Stimulated activated CD4-positive, alpha-beta T cell treated with anti-CD3 and anti-CD28 coated beads, Interleukin-1b, Interleukin-23, amount 100 ng/mL, for 4 hours (primary cell): ENCODE measurements around the gene CRY2.
A peak's percentile ranks its signal among the peaks of the same experiment; 100 is the strongest.

Experiments used
- DNase-seq, 2 donors: peaks; one replicate each; pipeline ENCODE4 v3.0.0-alpha.2; 2020; ENCODE audit warnings: low read depth in 2 of 2

The CRY2 gene

GRCh38 chr11:45918331-45918941 lies 71.2 kb downstream of the CRY2 start:
- peak in 1 of 2 donors; percentile 47 for DNase-seq

- no peak for DNase-seq
Measured at GRCh38 chr11:45918962-45919675, 71.8 kb downstream of the CRY2 start.

GRCh38 chr11:45919806-45920530 lies 72.7 kb downstream of the CRY2 start:
- no peak for DNase-seq

GRCh38 chr11:45920531-45921477 lies 73.5 kb downstream of the CRY2 start:
- no peak for DNase-seq

- DNase-seq, result no peak
Measured at GRCh38 chr11:45921561-45922424, 74.5 kb downstream of the CRY2 start.

GRCh38 chr11:45922425-45923082 lies 75.3 kb downstream of the CRY2 start, which contains the start of gene LARGE2:
LARGE2 (plus strand) TSS chr11:45922656; CDS start chr11:45922883, 227 bp downstream.
- no peak for DNase-seq

GRCh38 chr11:45924036-45924915 lies 77.0 kb downstream of the CRY2 start:
- DNase-seq, result no peak

GRCh38 chr11:45924927-45925326 lies 77.7 kb downstream of the CRY2 start:
- DNase-seq, result no peak

GRCh38 chr11:45925550-45925949 lies 78.3 kb downstream of the CRY2 start:
- no peak for DNase-seq

- no peak for DNase-seq
Measured at GRCh38 chr11:45926001-45926401, 78.7 kb downstream of the CRY2 start.

GRCh38 chr11:45926536-45927331 lies 79.5 kb downstream of the CRY2 start:
- DNase-seq, result no peak

- no peak for DNase-seq
Measured at GRCh38 chr11:45927332-45927683, 80.0 kb downstream of the CRY2 start.

GRCh38 chr11:45927684-45928413 lies 80.6 kb downstream of the CRY2 start:
- no peak for DNase-seq

GRCh38 chr11:45928535-45929215 lies 81.4 kb downstream of the CRY2 start:
- DNase-seq, result no peak

- no peak for DNase-seq
Measured at GRCh38 chr11:45929486-45930030, 82.3 kb downstream of the CRY2 start.

- DNase-seq, result no peak
Measured at GRCh38 chr11:45930031-45930794, 82.9 kb downstream of the CRY2 start.
